ENCODE measurements around the gene ADAM12. TPM values are rescaled to one million over a fixed set of nuclear protein-coding genes. Genes with fewer than 3 reads are reported as not detected.

ADAM12 gene
- polyA plus RNA-seq, 1 of the 3 experiments (the other 2 are of a cell fraction): 25.0 TPM

DNA sequence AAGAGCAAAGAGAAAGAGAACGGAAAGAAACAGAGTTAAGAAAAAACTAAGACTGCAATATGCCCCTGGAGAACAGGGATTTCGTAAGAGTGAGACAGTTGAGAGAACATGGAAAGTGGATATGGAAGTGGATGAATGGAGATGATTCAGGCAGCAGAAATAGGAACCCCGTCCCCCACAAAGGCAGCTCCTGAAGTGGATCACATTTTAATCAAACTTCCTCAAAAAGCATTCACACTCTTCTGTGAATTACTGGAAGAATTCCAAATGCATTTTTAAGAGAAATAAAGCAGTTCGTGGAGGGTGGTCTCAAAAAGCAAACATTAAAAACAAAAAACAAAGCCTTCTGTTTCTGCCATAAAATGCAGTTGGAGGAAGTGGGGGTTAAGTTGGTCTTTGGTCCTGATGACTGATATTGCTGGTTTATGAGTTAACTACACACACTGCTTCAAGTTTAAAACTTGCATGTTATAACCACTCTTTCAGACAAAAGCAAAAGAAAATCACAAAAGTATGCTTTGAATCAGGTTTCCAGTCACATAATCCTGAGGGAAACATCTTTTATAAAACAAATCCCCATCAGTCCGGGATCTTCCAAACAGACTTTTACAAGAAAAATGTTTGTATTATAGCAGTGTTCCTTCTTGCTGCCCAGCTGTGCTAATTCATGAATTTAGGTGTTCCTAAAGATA is 277.6 kb downstream of the ADAM12 start (continued):
- TF ChIP-seq, protein P1, sequence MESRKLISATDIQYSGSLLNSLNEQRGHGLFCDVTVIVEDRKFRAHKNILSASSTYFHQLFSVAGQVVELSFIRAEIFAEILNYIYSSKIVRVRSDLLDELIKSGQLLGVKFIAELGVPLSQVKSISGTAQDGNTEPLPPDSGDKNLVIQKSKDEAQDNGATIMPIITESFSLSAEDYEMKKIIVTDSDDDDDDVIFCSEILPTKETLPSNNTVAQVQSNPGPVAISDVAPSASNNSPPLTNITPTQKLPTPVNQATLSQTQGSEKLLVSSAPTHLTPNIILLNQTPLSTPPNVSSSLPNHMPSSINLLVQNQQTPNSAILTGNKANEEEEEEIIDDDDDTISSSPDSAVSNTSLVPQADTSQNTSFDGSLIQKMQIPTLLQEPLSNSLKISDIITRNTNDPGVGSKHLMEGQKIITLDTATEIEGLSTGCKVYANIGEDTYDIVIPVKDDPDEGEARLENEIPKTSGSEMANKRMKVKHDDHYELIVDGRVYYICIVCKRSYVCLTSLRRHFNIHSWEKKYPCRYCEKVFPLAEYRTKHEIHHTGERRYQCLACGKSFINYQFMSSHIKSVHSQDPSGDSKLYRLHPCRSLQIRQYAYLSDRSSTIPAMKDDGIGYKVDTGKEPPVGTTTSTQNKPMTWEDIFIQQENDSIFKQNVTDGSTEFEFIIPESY (IDR thresholded peaks at IDR 0.05; ENCODE audit: borderline replicate concordance, low read depth): no peak
- no peak for TF ChIP-seq NFIC (IDR thresholded peaks at IDR 0.05; ENCODE audit: borderline replicate concordance)
- TF ChIP-seq TAF1 (IDR thresholded peaks at IDR 0.05; ENCODE audit: borderline replicate concordance, low read depth, low read length): no peak
- TF ChIP-seq, protein P2, sequence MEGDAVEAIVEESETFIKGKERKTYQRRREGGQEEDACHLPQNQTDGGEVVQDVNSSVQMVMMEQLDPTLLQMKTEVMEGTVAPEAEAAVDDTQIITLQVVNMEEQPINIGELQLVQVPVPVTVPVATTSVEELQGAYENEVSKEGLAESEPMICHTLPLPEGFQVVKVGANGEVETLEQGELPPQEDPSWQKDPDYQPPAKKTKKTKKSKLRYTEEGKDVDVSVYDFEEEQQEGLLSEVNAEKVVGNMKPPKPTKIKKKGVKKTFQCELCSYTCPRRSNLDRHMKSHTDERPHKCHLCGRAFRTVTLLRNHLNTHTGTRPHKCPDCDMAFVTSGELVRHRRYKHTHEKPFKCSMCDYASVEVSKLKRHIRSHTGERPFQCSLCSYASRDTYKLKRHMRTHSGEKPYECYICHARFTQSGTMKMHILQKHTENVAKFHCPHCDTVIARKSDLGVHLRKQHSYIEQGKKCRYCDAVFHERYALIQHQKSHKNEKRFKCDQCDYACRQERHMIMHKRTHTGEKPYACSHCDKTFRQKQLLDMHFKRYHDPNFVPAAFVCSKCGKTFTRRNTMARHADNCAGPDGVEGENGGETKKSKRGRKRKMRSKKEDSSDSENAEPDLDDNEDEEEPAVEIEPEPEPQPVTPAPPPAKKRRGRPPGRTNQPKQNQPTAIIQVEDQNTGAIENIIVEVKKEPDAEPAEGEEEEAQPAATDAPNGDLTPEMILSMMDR (IDR thresholded peaks at IDR 0.05): no peak
- TF ChIP-seq, protein P3, sequence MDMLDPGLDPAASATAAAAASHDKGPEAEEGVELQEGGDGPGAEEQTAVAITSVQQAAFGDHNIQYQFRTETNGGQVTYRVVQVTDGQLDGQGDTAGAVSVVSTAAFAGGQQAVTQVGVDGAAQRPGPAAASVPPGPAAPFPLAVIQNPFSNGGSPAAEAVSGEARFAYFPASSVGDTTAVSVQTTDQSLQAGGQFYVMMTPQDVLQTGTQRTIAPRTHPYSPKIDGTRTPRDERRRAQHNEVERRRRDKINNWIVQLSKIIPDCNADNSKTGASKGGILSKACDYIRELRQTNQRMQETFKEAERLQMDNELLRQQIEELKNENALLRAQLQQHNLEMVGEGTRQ (IDR thresholded peaks at IDR 0.05; ENCODE audit: borderline replicate concordance, low read depth, low read length): no peak
- TF ChIP-seq RFX5 (IDR thresholded peaks at IDR 0.05; ENCODE audit: low read length): no peak
- TF ChIP-seq SMC3 (IDR thresholded peaks at IDR 0.05; ENCODE audit: low read depth, low read length): no peak
- no peak for TF ChIP-seq SIN3A (IDR thresholded peaks at IDR 0.05; ENCODE audit: borderline replicate concordance, low read depth, low read length)
- TF ChIP-seq EZH2phosphoT487 (IDR thresholded peaks at IDR 0.05; ENCODE audit: borderline replicate concordance, low read depth): no peak
- no peak for TF ChIP-seq FOXM1 (IDR thresholded peaks at IDR 0.05; ENCODE audit: low read depth)
- TF ChIP-seq RXRA (IDR thresholded peaks at IDR 0.05; ENCODE audit: borderline replicate concordance, low read depth): no peak

DNA sequence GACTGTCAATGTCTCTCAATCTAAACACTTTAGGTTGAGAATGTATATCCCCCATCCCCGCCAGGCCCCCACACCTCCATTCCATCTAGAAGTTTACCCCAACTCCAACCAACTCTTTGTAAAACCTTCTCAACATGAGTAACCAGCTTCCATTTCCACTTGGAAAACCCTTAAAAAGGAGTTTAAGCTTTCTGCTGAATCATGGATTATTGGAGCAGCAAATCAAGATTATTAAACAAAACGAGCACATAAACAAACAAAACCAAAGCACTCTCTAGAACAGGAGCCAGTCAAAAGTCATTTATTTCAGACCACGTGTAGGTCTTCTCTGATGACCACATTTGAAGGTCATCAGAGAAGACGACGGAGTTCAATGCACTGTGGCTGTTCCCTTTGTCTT is 278.4 kb downstream of the ADAM12 start:
- Histone ChIP-seq H3K4me1 (ENCODE audit: control insufficient read depth in 1 of 2, insufficient read depth in 2 of 2, low read depth in 1 of 2, low read length in 1 of 2) (peaks cover 0 to 8% of the 10 kb centered on the region in 2 experiments; a peak in 1 of 4 replicates), H3K27me3 (ENCODE audit: insufficient read depth) (no peaks in the 10 kb centered on the region), H2AFZ (ENCODE audit: low read depth) (no peak overlapping the region), H3K4me2 (no peak overlapping the region), H3K9ac (no peak overlapping the region), H3K36me3 (replicated peaks in 1 of 2; ENCODE audit: control insufficient read depth in 1 of 2, insufficient read depth in 2 of 2, low read length in 1 of 2) (peaks cover 2 to 3% of the 10 kb centered on the region in 2 experiments), H3K4me3 (ENCODE audit: low read depth in 2 of 2, low read length in 1 of 2) (no peak overlapping the region), H3K79me2 (ENCODE audit: insufficient read depth) (no peaks in the 10 kb centered on the region), H4K20me1 (ENCODE audit: insufficient read depth) (no peaks in the 10 kb centered on the region), H3K9me3 (no peaks in the 10 kb centered on the region), H3F3A (replicated peaks; ENCODE audit: insufficient read depth) (no peaks in the 10 kb centered on the region), H3K27ac (ENCODE audit: low read depth in 2 of 2, low read length in 1 of 2) (no peak overlapping the region), H3K9me2 (no peaks in the 10 kb centered on the region)
- CTCF ChIA-PET: interaction anchor here (1.4 to 1.9 kb wide), 2 partner anchors 14 to 36 kb away, joined by 3 to 5 read pairs; no protein-coding TSS in a partner anchor
- 82% methylated on average over 5 of the region's 5 CpGs for WGBS (ENCODE audit: low lambda C conversion rate)
- POLR2A ChIA-PET: no interaction called here
- no peak for DNase-seq
- TF ChIP-seq FOXJ3 (CRISPR knock-in tag; IDR thresholded peaks at IDR 0.05): no peak
- no peak for TF ChIP-seq MEF2A (IDR thresholded peaks at IDR 0.05; ENCODE audit: borderline replicate concordance, low read depth)
- no peak for TF ChIP-seq RAD21 (IDR thresholded peaks at IDR 0.05; ENCODE audit: low read length)
- TF ChIP-seq, protein P4, sequence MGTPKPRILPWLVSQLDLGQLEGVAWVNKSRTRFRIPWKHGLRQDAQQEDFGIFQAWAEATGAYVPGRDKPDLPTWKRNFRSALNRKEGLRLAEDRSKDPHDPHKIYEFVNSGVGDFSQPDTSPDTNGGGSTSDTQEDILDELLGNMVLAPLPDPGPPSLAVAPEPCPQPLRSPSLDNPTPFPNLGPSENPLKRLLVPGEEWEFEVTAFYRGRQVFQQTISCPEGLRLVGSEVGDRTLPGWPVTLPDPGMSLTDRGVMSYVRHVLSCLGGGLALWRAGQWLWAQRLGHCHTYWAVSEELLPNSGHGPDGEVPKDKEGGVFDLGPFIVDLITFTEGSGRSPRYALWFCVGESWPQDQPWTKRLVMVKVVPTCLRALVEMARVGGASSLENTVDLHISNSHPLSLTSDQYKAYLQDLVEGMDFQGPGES (IDR thresholded peaks at IDR 0.05; ENCODE audit: low read depth, low read length): no peak
- no peak for TF ChIP-seq CHD2 (IDR thresholded peaks at IDR 0.05; ENCODE audit: low read length, partially characterized antibody)
- no peak for TF ChIP-seq JUND (IDR thresholded peaks at IDR 0.05)
- TF ChIP-seq NFIC (IDR thresholded peaks at IDR 0.05; ENCODE audit: borderline replicate concordance): no peak
- TF ChIP-seq NRF1 (IDR thresholded peaks at IDR 0.05; ENCODE audit: low read depth, low read length): no peak
- no peak for TF ChIP-seq GABPA (IDR thresholded peaks at IDR 0.05; ENCODE audit: low read depth)
- TF ChIP-seq, protein P5, sequence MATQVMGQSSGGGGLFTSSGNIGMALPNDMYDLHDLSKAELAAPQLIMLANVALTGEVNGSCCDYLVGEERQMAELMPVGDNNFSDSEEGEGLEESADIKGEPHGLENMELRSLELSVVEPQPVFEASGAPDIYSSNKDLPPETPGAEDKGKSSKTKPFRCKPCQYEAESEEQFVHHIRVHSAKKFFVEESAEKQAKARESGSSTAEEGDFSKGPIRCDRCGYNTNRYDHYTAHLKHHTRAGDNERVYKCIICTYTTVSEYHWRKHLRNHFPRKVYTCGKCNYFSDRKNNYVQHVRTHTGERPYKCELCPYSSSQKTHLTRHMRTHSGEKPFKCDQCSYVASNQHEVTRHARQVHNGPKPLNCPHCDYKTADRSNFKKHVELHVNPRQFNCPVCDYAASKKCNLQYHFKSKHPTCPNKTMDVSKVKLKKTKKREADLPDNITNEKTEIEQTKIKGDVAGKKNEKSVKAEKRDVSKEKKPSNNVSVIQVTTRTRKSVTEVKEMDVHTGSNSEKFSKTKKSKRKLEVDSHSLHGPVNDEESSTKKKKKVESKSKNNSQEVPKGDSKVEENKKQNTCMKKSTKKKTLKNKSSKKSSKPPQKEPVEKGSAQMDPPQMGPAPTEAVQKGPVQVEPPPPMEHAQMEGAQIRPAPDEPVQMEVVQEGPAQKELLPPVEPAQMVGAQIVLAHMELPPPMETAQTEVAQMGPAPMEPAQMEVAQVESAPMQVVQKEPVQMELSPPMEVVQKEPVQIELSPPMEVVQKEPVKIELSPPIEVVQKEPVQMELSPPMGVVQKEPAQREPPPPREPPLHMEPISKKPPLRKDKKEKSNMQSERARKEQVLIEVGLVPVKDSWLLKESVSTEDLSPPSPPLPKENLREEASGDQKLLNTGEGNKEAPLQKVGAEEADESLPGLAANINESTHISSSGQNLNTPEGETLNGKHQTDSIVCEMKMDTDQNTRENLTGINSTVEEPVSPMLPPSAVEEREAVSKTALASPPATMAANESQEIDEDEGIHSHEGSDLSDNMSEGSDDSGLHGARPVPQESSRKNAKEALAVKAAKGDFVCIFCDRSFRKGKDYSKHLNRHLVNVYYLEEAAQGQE (IDR thresholded peaks at IDR 0.05; ENCODE audit: low read depth, low read length): no peak
- no peak for TF ChIP-seq TCF12 (IDR thresholded peaks at IDR 0.05)

All from SK-N-SH (cell line).